Measurements from ENCODE around the gene GPR107.

The GPR107 gene

GRCh38 chr9:130150779-130151382, 97.2 kb downstream of the GPR107 start:
- Histone ChIP-seq H3K4me1 (ENCODE audit: control insufficient read depth in 1 of 2, insufficient read depth in 1 of 2, low read depth in 1 of 2, low read length in 1 of 2) (no peaks in the 10 kb centered on the region), H3K27ac (no peak overlapping the region), H3K4me3 (ENCODE audit: low read depth in 1 of 2, low read length in 1 of 2) (no peak overlapping the region), H3K9me3 (no peaks in the 10 kb centered on the region), H3K27me3 (peaks cover 11% of the 10 kb centered on the region), H3K36me3 (no peaks in the 10 kb centered on the region)
- no peak for TF ChIP-seq CTCF (IDR thresholded peaks at IDR 0.05)

GRCh38 chr9:130154816-130155215, 101.1 kb downstream of the GPR107 start:
- no peaks in the 10 kb centered on the region for H3K9me3 ChIP-seq
- H3K4me3 ChIP-seq (ENCODE audit: low read depth in 1 of 2, low read length in 1 of 2) = no peak overlapping the region
- TF ChIP-seq CTCF (IDR thresholded peaks at IDR 0.05) = no peak
- no peaks in the 10 kb centered on the region for H3K4me1 ChIP-seq (ENCODE audit: control insufficient read depth in 1 of 2, insufficient read depth in 1 of 2, low read depth in 1 of 2, low read length in 1 of 2)
- peaks cover 2% of the 10 kb centered on the region for H3K27me3 ChIP-seq
- no peak overlapping the region for H3K27ac ChIP-seq
- no peaks in the 10 kb centered on the region for H3K36me3 ChIP-seq

GRCh38 chr9:130155647-130156046, 101.9 kb downstream of the GPR107 start:
- no peaks in the 10 kb centered on the region for H3K4me1 ChIP-seq (ENCODE audit: control insufficient read depth in 1 of 2, insufficient read depth in 1 of 2, low read depth in 1 of 2, low read length in 1 of 2)
- H3K9me3 ChIP-seq = no peaks in the 10 kb centered on the region
- TF ChIP-seq CTCF (IDR thresholded peaks at IDR 0.05) = no peak
- no peak overlapping the region for H3K27ac ChIP-seq
- H3K36me3 ChIP-seq = no peaks in the 10 kb centered on the region
- H3K27me3 ChIP-seq = peaks cover 9% of the 10 kb centered on the region
- no peak overlapping the region for H3K4me3 ChIP-seq (ENCODE audit: low read depth in 1 of 2, low read length in 1 of 2)

GRCh38 chr9:130156672-130157071, 103.0 kb downstream of the GPR107 start:
- H3K27ac ChIP-seq = no peak overlapping the region
- no peaks in the 10 kb centered on the region for H3K9me3 ChIP-seq
- H3K36me3 ChIP-seq = no peaks in the 10 kb centered on the region
- H3K27me3 ChIP-seq = peaks cover 9% of the 10 kb centered on the region
- no peaks in the 10 kb centered on the region for H3K4me1 ChIP-seq (ENCODE audit: control insufficient read depth in 1 of 2, insufficient read depth in 1 of 2, low read depth in 1 of 2, low read length in 1 of 2)
- TF ChIP-seq CTCF (IDR thresholded peaks at IDR 0.05) = no peak
- no peak overlapping the region for H3K4me3 ChIP-seq (ENCODE audit: low read depth in 1 of 2, low read length in 1 of 2)

GRCh38 chr9:130157079-130157478, 103.4 kb downstream of the GPR107 start:
- Histone ChIP-seq H3K4me3 (ENCODE audit: low read depth in 1 of 2, low read length in 1 of 2) (no peak overlapping the region), H3K36me3 (no peaks in the 10 kb centered on the region), H3K9me3 (no peaks in the 10 kb centered on the region), H3K27ac (no peak overlapping the region), H3K27me3 (peaks cover 9% of the 10 kb centered on the region), H3K4me1 (ENCODE audit: control insufficient read depth in 1 of 2, insufficient read depth in 1 of 2, low read depth in 1 of 2, low read length in 1 of 2) (no peaks in the 10 kb centered on the region)
- no peak for TF ChIP-seq CTCF (IDR thresholded peaks at IDR 0.05)

GRCh38 chr9:130158001-130158400, 104.3 kb downstream of the GPR107 start:
- no peaks in the 10 kb centered on the region for H3K36me3 ChIP-seq
- H3K9me3 ChIP-seq = no peaks in the 10 kb centered on the region
- no peaks in the 10 kb centered on the region for H3K4me1 ChIP-seq (ENCODE audit: control insufficient read depth in 1 of 2, insufficient read depth in 1 of 2, low read depth in 1 of 2, low read length in 1 of 2)
- TF ChIP-seq CTCF (IDR thresholded peaks at IDR 0.05) = no peak
- H3K4me3 ChIP-seq (ENCODE audit: low read depth in 1 of 2, low read length in 1 of 2) = no peak overlapping the region
- no peak overlapping the region for H3K27ac ChIP-seq
- H3K27me3 ChIP-seq = peaks cover 9% of the 10 kb centered on the region

All from neutrophil (primary cell).